HT1080 (cell line): ENCODE results near the gene PRSS21. TPM values are rescaled to one million over a fixed set of nuclear protein-coding genes. Genes with fewer than 3 reads are reported as not detected.

Experiments used
- DNase-seq: peaks from one replicate; pipeline ENCODE4 v3.0.0-alpha.2; 2015; ENCODE audit warnings: low read depth
- total RNA-seq: library from RNA; depleted of rRNA; stranded (reverse); fragments of >200 nt; shearing (Covaris generic); gene quantifications from 2 replicates; pipeline ENCODE4 v1.2.3, GENCODE V29; 2014

PRSS21 gene
- total RNA-seq, 1 experiment from 2014 or later = not detected

DNA sequence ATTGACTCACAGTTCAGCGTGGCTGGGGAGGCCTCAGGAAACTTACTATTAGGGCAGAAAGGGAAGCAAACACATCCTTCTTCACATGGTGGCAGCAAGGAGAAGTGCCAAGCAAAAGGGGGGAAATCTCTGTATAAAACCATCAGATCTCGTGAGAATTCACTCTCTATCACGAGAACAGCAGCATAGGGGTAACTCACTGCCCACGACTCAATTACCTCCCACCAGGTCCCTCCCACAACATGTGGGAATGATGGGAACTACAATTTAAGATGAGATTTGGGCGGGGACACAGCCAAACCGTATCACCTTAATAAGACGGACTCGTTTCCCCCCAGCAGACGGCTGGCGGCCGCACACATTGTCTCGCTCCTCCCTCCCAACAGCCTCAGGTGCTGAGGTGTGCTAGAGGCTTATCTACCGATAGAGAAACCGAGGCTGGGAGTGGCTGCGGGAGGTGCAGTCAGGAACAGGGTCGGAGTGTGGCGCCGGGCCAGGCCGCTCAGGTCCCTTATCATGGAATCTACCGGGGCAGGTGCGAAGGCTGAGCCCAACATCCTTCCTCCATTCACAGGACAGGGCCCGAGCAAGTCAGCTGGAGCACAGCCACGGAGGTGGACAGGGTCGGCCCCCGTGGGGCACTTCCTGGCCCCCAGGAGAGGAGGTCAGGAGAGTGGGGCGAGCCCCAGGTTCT is 8.2 kb downstream of the PRSS21 start:
- no peak for DNase-seq

DNA sequence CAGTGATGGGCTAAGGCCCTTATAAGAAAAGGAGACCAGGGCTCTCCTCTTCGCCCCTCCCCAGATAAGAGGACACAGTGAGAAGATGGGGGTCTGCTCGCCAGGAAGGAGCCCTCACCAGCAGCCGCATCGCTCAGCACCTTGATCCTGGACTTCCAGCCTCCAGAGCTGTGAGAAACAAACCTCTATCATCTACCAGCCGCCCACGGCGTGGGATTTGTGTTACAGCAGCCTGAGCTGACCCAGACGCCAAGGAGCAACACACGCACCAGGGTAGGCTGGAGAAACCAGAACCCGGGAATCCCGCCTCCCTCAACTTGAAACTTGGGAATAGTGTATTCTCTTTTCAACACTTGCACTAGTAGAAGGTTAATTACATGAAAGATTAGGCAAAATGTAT is 8.9 kb downstream of the PRSS21 start:
- DNase-seq = no peak

GRCh38 chr16:2826591-2827373 is 9.7 kb downstream of the PRSS21 start:
- no peak for DNase-seq

DNA sequence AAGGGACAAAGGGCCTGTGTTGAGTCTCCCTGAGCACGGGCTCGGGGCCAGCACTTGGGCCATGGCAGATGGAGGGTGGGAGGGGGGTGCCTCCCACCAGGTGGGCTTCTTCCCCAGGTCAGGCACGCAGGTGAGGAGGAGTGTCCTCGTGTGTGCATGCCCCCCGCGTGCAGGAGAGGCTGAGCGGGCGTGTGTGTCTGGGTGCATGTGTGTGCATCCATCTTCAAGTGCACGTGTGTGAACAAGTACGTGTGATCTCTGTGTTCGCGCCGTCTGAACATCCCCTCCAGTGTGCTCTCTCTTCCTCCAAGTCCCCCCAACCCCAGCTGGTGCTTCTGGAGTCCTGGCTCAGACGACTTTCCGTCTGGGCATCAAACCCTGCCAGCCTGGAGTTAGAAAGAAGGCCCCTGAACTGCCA is 10.3 kb downstream of the PRSS21 start:
- DNase-seq = no peak

- no peak for DNase-seq
Observed at GRCh38 chr16:2827831-2828520, 10.9 kb downstream of the PRSS21 start.

- DNase-seq = no peak
Observed at GRCh38 chr16:2828521-2828840, 11.4 kb downstream of the PRSS21 start.

DNA sequence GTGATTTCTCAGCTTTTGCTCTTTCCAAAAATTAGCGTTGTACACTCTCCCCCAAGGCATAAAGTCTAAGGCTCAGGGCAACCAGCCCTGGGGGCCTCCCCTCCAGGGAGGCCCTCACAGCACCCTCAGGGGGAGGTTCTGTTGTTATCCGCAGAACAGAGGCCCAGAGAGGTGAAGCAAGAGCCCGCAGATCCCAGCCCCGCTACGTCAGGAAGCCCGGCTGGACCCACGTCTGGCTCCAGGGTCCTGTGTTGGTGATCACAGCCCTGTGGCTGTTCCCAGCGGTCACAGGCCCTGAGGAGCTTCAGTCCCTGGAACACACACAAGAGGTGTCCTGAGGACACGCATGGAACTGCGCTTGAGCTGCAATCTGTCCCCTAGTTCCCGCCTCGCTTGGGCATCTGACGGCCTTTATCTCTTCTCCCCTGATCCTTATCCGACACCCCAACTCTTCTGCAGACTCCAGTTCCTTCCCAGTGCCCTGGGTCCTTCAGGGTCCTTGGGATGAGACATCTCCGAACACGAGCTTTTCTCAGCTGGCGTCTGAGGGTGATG is 11.9 kb downstream of the PRSS21 start:
- DNase-seq = no peak

- no peak for DNase-seq
Observed at GRCh38 chr16:2829501-2830354, 12.7 kb downstream of the PRSS21 start, which contains the start of gene ZG16B. ZG16B (plus strand) TSS chr16:2830303; CDS start chr16:2830442, 139 bp downstream.

GRCh38 chr16:2830355-2830695 is 13.3 kb downstream of the PRSS21 start:
- DNase-seq = no peak

DNA sequence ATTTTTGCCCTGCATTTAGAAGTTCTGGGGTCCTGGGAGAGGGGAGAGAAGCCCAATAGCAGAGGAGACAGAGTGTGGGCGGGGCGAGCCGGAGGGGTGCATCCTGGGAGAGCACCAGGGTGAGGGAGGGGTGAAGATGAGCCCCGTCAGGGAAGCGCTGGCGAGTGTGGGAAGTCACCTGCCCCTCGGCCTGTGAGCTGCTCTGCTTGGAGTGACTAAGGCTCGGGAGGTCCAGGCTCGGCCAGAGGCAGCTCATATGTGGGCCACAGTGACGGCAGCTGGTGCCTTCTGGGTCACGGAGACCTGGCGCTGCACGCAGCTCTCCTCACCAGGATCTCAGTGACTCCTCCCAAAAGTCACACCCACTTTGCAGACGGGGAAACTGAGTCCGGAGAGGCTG is 14.2 kb downstream of the PRSS21 start:
- no peak for DNase-seq

DNA sequence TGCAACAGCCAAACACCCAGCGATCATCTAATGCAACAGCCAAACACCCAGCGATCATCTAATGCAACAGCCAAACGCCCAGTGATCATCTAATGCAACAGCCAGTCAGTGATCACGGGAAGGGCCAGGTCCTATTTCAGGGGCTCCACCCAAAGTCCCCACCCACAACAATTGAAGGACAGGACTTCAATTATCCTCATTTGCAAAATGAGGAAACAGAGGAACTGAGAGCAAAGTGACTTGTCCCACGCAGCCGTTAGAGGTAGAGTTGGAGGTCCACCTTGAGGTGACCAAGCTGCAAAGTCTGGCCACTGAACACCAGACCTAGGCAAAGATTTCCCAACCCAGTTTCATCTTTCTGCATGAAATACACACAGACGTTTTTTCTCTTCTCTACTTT is 16.7 kb downstream of the PRSS21 start:
- no peak for DNase-seq

- DNase-seq = no peak
Observed at GRCh38 chr16:2834968-2835367, 17.9 kb downstream of the PRSS21 start.

DNA sequence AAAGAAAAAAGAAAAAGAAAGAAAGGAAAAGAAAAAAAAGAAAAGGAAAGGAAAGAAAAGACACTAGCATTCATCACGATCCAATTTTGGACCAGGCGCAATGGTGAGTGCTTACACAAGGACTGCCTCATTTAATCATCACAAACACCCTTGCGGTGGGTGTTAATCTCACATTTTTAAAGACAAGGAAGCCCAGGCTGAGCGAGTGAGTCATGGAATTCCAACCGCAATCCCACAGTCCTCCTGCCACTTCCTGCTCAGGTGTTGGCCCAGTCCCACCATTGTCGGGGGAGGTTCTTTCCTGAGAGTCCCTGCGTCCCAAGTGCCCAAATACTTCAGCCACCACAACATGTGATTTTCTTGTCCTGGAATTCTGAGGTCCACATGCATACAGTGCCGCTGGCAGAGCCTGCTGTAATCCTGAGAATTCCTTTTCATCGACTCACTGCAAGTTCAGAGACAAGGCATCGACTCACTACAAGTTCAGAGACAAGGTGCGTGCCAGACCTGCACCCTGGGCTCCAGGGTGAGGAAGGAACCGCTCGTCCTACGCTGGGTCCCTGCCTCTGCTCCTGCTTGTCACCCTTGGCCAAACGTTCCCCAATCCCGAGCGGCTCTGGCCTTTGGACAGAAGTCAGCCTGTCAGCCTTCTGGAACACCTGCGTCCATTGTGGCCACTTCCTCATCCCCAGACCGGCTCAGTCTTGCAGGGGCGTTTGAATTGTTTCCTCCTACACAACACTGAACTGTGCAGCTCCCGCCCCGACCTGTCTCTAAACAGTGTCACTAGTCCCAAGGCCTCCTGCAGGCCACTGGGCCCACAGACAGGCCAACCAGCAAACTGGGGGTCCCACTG is 18.8 kb downstream of the PRSS21 start:
- peak; percentile 100 for DNase-seq

GRCh38 chr16:2836646-2837508 is 19.8 kb downstream of the PRSS21 start:
- no peak for DNase-seq

DNA sequence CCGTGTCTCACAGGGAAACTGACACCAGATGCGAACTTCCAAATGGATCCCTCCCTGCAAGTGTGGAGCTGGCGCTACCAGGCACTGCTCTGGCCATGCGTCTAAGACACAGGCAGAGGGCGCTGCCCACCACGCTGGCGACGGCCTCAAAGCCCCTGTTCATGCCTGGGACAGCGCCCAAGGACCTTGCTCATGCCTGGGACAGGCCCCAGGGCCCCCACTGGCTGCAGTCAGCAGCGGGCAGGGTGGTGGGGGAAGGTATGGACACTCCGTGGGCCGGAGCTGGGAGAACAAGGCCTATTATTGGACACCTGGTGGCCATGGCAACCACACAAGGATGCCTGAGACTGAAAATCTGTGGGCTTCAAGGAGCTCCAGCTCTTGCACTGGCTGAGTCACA is 21.9 kb downstream of the PRSS21 start:
- peak; percentile 74 for DNase-seq

- DNase-seq = no peak
Observed at GRCh38 chr16:2839650-2840450, 22.8 kb downstream of the PRSS21 start.

DNA sequence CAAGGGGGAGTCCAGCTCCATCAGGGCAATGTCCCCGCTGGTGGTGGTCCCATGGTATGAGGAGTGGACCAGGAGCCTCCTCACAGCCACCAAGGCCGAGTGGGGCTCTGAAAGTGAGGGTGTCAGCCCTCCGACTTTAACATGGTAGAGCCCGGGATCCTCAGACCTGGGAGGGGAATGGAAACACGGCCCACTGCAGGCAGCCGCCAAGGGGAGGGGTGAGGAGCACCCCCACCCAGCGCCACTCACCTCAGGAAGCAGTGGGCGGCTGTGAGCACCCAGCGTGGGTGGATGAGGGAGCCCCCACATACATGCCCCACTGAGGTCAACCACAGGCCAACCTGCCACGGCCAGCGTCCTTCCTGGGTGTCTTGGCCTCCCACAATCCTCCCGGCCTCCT is 23.9 kb downstream of the PRSS21 start:
- DNase-seq = no peak

DNA sequence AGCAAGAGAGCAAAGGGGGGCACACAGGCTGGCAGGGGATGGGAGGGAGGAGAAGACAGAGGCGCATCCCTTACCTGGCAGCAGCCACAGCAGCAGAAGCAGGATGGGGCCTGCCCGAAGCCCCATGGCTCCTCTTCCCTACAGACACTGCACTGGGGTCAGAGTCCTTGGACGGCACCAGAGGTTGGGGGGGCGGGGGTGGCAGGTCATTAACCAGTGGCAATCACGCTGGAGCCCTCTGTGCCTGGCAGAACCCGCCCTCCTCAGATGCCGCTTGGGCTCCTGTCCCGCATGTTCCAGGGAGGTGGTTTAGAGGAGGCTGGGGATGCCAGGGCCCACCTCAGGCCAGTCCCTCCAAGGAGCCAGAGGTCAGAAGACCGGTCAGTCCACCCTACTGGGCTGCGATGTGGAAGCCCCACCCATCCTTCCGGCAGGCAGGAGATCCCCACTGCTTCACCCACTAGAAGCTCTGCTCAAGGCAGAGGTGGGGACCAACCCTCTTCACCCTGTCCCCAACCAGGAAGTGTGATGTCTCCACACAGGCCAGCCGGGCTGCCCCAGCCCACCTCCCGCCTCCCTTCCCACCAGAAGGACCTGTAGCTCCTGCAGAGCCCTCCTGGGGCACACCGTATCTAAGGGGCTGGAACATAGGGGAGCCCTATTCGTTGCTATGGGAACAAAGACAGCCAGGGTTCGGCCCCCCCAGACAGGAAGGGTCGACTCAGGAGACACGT is 24.7 kb downstream of the PRSS21 start:
- no peak for DNase-seq
